Daoy (cell line): Measurements from ENCODE around the gene CNTN4. TPM values are rescaled to one million over a fixed set of nuclear protein-coding genes. Genes with fewer than 3 reads are reported as not detected.
A peak's percentile ranks its signal among the peaks of the same experiment; 100 is the strongest.

Source experiments
- DNase-seq: peaks from one replicate; pipeline ENCODE4 v3.0.0-alpha.2; 2015; ENCODE audit warnings: low read depth
- total RNA-seq: library from RNA; depleted of rRNA; stranded (reverse); fragments of >200 nt; shearing (Covaris generic); gene quantifications from 2 replicates; pipeline ENCODE4 v1.2.3, GENCODE V29; 2014

Gene CNTN4
- total RNA-seq, 1 experiment from 2014 or later, result 0.06 TPM

DNA sequence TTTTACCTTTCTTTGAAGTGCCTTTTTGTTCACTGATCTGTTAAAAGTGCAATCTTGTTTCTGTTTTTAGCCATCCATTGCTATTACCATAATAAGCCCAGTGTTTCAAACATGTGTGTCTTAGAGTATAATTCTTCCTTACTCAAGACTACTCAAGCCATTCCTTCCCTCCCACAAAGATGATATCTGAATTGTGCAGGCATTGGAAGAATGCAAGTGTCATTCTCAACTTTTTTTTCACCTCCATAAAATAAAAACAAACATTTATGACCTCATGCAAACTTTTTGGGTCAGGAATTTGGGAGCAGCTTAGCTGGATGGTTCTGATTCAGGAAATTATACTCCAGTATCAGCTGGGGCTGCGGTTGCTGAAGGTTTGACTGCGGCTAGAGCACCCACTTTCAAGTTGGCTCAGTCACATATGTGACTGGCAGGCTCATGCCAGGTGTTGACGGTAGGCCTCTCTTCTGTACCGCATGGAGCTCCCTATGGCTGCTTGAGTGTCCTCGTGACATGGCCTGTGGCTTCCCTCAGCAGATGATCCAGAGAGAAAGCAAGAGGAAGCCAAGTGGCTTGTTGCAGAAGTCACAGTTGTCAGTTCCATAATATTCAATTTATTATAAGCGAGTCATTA is 490.8 kb downstream of the CNTN4 start:
- DNase-seq, result peak; percentile 32

DNA sequence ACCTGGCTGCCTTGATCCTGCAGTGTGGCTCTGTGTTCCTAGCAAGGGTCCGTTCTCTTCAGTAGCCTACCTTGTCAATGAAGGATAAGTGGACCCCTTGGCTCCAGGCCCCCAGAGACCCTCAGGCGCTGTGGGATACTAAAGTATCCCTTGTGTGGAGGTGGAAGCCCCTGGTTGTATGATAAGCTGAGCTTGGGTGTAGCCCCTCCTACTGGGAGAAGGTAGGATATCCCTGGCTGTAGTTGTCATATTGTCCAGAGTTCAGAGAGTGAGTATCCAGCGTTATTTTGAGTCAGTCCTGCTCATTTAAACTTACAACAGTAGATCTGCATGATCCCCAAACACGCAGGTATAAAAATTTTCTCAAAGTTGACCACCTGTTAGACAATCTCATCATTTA is 496.8 kb downstream of the CNTN4 start:
- DNase-seq, result no peak

DNA sequence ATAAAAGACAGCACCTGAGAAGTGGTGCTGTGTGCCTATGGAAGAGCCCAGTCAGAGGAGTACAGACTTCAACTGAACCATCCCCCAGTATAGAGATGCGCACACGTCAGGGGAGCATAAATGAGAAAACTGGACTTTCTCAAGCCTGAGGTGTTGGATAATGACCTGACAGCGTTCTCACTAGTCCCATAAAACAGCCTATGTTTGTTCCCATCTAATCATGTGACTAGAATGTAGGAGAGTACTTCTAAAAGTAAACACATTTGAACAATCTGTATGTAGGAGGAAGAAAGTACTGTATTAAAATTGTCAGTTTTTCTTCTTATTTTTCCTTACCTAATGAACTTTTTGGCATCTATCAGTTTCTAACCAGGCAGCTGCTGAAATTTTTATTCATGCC is 498.9 kb downstream of the CNTN4 start:
- DNase-seq, result no peak

DNA sequence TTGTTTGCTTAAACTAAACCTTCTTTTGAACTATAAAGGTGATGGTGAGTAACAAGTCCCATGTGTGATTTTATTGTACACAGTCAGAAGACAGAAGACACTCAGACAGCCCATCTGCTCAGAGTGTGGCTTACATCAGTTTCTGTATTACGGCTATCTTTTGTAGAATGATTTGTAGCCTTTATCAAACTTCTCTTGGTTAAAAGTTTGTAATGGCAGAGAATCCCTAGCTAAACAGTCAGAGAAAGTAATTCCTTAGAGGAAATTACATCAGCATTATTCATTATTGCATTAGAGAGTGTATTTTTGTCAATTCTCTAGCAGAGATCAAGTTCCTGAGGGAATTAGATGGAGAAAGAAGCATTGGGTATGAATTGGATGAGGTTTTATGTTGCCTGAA is 500.8 kb downstream of the CNTN4 start:
- DNase-seq, result no peak

DNA sequence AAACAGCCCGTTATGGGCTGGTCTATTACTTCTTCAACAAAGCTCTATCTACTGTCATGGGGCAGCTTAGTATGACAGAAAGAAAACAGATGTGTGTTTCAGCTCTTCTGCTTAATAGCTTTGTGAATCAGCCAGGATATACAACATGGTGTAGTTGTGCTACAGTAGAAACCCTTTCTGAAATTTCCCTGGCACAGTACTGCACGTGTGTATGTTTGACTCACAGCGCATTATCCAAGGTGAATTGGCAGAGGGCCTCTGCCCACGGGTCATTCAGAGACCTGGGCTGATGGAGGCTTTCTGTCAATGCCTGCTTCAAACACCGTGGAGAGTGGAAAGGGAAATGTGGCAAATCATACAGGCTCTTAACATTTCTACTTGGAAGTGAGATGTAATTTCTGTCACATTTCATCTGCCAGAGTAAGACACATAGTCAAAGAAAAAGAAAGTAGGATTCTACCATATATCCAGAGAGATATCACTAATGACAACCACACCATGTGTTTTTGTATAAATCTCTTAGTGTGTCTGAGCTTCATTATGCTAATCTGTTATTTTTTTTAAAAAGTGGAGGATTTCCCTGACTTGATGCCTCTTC is 505.1 kb downstream of the CNTN4 start:
- DNase-seq, result no peak

DNA sequence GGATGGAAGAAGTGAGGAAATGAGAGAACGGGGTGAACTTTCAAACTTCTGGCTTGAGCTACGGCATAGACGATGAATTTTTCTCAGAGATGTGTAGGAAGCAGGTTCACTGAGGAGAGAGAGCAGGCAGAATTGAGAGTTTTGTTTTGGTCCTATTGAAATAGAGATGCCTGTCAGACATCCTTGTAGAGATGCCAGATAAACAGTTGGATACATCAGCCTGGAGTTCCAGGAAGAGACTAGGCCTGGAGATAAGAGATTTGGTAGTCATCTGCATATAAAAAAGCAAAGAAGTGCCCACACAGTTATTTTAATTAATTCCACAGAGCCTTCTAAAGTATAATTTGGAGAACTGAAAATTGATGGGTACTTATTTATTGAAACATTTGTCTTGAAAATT is 515.9 kb downstream of the CNTN4 start:
- DNase-seq, result no peak

DNA sequence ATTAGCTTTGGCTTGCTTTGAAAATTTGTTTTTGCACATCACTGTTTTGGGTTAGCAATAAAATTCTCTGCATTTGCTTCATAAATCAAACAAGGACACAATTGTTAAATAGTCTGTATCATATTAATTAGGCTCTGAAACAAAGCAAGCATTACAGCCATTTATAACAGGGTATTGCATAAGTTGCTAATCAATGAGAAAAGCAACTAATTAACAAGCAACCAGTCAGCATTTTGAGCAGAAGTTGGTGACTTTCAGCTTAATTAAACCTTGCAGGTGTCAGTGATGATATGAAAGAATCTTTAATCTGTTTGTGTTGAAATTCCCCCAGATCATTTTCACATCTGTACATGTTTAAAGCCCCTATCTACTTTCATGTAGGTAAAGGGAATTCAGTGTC is 516.4 kb downstream of the CNTN4 start:
- DNase-seq, result no peak

DNA sequence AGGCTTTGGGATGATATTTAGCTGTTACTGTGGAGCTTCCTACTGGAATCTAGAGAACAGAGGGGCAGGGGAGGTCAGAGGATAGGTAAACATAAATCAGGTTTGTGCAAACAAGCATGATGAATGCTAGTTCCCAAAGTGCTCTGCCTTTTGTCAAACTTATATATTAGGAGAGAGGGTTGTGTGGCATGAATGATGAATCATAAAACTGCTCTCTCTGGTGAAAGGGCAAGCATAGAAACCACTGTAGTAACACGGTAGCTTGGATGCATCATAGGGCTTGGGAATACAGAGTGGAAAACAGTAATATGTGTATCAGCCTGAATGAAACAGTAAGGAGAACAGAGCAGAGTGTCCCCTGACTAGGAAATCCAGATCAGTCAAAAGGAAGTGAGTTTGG is 524.8 kb downstream of the CNTN4 start:
- peak; percentile 25 for DNase-seq

DNA sequence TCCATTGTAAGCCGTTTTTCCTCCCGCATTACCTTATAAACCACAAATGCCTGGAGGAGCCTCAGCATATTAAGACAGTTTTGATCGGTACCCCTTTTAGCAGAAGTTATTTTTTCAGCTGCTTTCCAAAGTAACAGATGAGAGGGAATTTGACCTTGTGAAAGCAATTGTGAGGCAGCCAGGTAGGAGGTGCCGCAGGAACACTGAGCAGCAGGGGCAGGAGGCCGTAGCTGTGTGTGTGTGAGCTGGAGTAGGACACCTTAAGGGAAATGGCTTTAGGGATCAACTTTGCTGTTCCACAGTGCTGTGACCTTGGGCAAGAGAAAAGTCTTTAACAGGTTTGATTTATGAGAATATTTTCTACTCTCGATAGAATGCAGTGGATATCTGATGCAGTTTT is 529.5 kb downstream of the CNTN4 start:
- DNase-seq, result no peak

DNA sequence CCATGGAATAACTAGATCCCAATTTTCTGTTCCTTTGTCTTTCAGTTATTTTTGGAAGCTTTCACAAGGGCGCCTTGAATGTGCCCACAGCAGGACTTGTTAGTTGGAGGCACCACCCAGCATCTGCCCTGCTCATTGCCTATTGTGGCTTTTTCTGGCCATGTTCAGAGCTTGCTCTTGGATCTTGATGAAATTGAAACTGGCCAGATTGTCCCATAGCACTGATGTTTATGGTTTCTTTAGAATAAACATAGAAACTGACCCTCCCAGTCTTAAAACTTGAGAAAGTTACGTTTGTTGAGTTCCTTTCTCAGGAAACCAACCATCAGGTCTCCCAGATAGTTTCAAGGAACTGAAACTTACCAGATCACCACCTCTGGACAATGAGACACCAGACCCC is 536.8 kb downstream of the CNTN4 start:
- DNase-seq, result no peak

DNA sequence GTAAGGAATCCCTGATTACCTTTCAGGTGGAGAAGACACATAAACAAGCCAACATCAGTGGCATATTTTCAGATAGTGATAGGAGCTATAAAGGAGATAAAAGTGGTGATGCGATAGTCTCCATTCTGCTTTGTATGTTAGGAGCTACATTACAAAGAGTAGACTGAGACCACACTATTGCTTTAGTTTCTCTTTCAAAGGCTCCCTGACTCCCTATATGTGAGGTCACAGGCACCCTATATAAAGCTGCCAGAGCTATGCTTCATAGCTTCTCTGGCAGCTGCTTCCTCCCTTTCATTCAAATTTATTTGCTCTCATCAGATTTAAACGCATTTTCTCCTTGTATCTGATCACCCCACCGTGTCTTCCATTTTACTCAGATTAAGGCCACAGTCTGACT is 544.9 kb downstream of the CNTN4 start:
- DNase-seq, result no peak

DNA sequence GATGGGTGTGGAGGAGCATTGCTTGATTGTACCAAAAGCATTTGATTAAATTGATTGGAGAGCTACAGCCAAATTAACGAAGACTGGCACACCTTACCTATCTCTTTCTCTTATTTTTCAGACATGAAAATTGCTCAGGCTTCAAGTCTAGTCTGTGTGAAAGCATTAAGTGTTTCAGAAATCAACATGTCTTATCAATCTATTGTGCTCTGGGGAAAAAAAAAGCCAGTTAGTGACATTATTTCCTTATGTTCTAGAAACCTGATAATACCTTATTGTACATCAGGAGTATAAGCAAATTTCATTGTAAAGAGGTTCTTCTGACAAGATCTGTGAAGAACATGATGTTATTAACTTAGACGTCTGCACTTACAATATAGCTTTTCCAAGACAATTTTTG is 546.3 kb downstream of the CNTN4 start:
- DNase-seq, result no peak

DNA sequence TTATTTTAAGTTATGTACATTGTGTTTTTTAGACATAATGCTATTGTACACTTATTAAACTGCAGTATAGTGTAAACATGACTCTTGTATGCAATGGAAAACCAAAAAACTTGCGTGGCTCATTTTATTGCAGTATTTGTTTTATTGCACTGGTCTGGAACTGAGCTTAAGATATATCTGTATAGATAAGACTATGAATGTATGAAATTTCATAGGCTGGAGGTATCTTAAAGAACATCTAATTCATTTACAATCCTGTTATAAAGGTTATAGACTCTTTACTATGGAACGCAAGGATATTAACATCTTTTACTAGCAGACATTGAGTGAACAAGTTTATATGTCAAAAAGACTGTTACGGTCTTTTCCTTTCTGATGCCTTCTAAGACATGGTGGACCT is 552.1 kb downstream of the CNTN4 start:
- no peak for DNase-seq

DNA sequence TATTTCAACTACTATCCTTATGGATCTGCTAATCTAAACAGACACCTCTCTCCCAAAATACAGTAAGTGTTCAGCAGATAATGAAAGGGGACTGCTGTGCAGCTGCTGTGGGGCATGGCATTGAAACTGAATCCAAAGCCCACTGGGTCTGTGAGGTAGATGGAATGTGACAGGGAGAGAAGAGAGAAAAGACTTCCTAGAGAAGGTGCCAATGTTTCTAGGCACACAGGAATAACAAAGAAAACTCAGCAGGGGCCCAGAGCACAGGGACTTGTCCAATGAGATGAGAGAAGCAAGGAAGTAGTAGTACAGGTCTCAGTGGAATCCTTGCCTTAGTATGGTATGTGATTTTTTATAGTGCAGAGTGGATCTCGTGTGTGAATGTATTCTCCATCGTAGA is 553.7 kb downstream of the CNTN4 start:
- no peak for DNase-seq

DNA sequence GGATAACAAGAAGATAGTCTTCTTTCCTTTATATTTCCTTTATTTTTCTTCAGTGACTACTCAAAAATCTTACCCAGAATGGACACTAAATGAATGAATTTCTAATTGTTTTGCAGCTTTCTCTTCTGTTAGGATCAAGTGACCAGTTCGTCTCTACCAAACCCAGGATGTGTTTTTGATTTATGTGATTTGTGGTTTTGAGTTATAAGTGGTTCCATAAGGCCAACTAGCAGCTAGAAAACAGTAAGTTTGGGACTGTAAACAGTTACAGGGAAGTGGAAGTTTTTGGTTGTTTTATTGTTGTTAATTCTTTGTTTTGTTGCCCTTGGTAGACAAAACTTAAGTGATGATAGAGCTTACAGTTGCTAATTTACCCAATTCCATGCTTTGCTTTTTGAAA is 555.0 kb downstream of the CNTN4 start:
- no peak for DNase-seq

DNA sequence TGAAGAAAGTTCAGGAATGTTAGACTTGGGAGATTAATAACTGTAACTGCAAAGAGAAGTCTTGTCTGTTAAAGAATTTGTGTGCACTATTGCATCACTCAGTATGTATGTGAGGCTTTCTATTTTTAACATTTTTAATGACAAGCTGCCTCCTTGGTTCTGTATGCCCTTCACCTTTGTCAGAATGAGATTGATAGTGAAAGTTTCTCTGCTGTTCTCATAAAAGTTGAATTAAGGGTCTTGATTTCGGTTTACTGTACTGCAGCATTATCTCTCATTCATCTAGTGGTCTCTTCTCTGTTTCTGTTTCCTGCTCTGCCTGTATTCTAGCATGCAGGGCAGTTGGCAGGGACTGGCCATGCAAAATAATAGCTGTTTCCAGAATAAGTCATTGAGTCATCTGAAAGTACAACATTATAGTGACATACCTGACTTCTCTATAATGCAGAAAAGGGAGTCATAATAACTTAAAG is 556.6 kb downstream of the CNTN4 start:
- DNase-seq, result no peak

DNA sequence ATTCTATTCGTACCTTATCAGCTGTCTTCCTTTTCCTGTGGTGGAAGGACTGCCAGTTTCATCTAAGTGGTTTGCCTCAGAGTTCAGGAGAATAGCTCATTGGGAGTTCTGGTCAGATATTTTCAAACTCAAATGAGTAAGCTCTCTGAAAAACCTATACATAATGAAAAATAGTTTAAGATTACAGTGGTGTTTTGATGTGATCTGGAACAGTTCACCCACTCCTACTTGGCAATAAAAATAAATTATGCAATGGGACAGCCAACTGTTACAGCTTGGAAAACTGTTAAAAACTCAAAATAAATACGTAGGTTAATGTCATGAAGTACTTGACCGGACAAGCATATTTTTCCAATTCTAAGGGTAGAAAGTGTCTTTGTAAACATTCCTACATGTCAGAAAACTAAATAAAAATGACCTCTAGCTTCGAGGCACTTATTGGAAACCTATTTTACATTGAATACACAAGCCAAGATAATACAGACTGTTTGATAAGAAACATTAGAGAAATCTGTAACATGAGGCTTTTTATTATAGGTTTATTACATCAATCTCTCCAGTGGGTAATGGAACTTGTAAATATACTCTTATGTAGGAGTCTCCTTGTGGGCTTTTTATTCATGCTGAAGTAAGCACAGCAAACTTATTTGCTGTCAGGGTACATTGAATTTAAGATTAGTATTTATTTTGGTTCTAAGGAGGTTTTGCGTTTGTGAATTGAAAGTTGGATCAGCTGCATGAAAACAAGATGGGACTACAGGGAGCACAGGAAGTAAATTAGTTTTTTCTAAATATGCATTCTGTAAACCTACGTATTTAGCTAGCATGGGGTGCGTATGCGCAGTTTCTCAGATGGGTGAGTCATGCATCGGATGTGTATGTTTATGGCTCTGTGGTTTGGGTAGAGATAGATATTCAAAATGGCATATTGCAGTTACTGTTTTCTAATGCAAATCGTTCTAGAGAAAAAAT is 558.4 kb downstream of the CNTN4 start:
- DNase-seq, result peak; percentile 60

DNA sequence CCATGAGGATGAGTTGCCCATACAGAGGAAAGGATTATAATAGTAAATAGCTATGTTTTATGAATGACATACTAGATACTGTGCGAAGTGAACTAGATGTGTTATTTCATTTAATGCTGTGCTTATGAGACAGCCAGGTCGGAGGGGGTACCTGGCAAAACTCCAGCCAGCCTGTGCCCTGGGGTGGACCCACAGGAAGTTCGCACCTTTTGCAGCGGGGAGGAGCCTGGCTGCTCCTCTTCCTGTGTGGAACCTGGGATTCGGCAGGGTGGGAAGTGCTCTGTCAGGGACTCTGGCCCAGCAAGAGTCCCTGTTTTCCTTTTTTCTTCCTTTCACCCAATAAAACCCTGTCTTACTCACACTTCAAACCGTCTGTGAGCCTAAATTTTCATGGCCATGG is 559.3 kb downstream of the CNTN4 start:
- DNase-seq, result peak; percentile 13

DNA sequence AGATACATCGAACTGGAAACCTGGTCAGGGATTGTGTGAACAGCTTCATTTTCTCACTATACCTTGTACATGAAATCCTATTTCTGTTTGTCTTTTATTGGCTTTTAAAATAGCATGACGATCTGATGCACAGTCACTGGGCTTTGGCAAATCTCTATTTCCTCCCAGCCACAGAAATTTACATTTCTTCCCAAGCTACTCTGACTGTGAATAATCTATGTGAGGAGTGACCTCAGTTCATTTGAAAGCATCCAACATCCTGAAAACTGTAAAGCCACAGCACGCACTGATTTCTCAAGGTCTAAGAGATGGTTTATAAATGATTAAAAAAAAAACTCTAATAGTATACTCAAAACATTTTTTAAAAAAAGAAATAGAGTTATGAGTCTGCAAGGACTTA is 561.2 kb downstream of the CNTN4 start:
- DNase-seq, result peak; percentile 11

DNA sequence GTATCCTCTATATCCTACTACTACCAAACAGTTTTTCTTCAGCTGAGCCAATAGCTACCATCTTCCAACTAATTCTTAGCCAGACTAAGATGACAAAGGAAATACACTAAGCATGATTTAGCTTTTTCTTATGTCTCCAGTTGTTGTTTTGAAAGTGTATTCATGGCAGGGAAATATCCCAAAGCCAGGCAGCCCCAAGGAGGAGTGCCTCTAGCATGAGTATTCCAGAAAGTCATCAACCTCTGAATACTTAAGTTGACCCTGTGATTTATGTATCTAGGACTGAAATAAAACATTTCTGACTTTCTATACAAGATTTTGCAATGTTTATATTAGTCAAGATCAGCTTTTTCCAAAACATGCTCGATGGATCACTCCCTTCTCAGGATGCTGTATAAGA is 562.4 kb downstream of the CNTN4 start:
- DNase-seq, result no peak

DNA sequence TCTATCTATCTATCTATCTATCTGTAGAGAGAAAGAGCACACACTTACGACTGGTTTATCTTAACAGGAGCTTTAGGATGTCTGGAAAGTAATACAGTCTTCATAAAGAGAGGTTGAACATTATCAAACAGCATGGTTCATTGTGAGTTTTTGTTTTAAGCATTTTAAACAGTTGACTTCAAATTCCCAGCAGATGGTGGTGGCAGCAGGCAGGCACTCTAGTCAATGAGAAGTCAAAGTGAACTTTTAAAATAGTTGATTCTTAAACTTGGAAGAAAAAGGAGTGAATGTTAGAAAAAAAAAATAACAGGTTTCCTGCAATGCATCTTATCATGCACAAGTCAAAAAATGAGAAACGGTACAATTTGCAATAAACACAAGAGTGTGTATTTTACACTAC is 578.8 kb downstream of the CNTN4 start:
- no peak for DNase-seq

DNA sequence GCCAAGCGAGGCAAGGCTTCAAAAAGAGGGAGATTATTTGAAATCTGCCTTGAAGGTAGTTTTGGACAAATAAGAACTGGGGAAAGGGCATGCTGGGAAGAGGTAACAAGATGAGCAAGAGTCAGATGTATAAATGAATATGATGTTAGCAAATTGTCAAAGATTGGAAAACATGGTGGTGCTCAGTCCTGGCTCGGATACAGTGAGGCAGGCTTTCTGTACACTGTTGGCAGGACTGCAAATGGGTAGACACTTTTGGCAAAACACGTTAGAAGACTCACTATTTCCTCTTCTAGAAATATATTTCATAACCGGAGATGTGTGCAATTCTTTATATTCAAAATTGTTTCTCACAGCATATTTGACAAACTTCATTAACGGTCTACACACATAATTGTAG is 581.6 kb downstream of the CNTN4 start:
- no peak for DNase-seq

DNA sequence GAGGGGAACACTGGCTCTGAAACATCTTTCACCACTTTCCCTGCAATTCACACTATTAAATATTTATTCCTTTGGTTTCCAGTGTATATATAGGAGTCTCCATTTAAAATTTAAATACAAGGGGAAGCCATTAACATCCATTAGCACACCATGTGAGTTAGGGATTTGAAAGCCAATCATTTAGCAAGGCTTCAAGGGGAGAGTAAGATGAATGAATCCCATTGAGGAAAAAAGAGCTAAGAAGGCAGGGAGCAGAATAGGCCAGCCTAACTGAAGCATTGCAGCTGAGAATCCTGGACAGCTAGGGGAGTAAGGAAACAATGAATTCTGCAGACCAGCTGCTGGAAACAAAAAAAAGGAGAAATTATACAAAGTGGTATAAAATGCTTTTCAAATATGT is 585.4 kb downstream of the CNTN4 start:
- DNase-seq, result no peak
